Activated T-cell treated with anti-CD3 and anti-CD28 coated beads, Interleukin-2, amount 50 U/mL, for 48 hours (primary cell): ENCODE measurements around the gene INTS3.
"Not testable (repeated sequence)": the region's sequence is repeated elsewhere in the genome, so short reads cannot be mapped to it uniquely, and the experiment has no call there.

Experiments used
- DNase-seq, 2 experiments: peaks; one replicate each; pipeline ENCODE4 v3.0.0-alpha.2; 2020

INTS3 gene

DNA sequence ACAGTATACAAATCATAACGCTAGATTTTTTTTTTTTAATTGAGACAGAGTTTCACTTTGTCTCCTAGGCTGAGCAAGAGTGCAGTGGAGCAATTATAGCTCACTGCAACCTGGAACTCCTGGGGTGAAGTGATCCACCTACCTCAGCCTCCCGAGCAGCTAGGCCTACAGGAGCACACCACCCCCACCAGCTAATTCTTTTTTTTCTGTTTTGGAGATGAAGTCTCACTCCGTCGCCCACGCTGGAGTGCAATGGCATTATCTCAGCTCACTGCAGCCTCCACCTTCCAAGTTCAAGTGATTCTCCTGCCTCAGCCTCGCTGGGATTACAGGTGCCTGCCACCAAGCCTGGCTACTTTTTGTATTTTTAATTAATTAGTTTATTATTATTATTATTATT lies 28.1 kb upstream of the INTS3 start:
- no peak for DNase-seq

DNA sequence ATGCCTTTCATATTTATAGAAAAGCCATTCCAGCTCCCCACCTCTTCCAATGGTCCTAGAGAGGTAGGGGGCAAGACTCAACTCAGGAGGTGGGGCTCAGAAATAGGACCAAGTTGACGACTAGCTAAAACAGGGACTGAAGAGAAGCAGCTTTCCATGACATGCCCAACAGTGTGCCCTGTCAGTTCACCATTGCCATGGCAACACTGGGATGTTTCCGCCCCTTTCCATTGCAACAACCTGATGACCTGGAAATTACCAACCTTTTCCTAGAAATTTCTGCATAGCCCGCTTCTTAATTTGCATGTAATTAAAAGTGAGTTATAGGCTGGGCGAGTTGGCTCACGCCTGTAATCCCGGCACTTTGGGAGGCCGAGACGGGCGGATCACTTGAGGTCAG lies 22.4 kb upstream of the INTS3 start:
- DNase-seq, result no peak

GRCh38 chr1:153711026-153711425 lies 16.8 kb upstream of the INTS3 start:
- DNase-seq, result no peak

- not testable (repeated sequence) for DNase-seq
Observed at GRCh38 chr1:153716211-153716610, 11.6 kb upstream of the INTS3 start.

DNA sequence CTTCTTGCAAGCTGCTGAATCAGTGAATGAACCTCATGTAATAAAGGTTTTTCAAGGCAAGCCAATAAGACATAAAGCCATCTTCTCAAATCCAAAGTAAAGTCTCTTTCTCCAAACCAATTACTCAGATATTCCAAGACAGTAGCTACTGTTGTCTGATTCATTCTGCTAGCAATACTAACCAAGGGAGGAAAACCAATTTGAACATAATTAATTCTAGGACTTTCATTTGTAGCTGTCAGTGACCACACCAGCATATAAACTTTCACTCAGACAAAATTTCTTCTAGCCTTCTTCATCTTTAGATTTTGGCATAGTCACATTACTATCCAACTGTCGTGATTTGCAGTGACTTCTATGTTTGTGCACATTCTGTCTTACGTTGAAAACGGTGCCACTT lies 10.5 kb upstream of the INTS3 start:
- DNase-seq, result no peak

GRCh38 chr1:153723687-153724086 lies 4.2 kb upstream of the INTS3 start:
- no peak for DNase-seq

DNA sequence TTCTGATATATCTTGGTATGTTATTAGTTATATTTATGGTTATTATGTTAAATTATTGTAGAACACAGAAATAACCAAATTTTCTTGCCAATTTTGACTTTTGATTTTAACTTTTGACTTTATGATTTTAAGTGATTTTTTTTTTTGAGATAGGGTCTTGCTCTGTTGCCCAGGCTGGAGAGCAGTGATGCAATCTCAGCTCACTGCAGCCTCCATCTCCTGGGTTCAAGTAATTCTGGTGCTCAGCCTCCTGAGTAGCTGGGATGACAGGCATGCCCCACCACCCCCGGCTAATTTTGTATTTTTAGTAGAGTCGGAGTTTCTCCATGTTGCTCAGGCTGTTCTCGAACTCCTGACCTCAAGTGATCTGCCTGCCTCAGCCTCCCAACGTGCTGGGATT lies 3.2 kb upstream of the INTS3 start:
- not testable (repeated sequence) for DNase-seq

- DNase-seq, result peak in 1 of 2 experiments; percentile 54
Observed at GRCh38 chr1:153728305-153729066, 636 bp downstream of the INTS3 start.

DNA sequence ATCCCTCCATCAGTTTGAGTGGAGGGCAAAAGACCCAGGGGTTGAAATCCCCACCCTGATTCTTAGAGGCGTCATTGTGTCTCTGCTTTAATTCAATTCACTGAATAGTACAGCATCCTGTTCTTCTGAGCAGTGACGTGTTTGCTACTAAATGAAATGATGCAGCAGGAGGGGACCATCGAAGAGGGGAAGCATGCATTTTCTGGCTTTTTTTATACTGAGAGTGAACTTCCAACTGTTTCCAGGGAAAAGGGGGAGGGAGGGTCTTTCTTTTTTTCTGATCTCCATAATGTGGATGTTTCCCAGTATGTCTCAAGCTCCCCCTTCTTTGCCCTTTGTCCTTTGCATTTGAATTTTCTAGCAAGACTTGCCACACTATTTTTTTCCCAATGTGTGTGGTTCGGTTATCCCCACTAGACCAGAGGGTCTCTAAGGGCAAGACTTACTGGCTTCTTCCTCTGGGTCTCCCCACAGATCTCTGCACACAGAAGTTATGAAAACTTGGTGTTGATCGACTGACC lies 2.7 kb downstream of the INTS3 start:
- no peak for DNase-seq

DNA sequence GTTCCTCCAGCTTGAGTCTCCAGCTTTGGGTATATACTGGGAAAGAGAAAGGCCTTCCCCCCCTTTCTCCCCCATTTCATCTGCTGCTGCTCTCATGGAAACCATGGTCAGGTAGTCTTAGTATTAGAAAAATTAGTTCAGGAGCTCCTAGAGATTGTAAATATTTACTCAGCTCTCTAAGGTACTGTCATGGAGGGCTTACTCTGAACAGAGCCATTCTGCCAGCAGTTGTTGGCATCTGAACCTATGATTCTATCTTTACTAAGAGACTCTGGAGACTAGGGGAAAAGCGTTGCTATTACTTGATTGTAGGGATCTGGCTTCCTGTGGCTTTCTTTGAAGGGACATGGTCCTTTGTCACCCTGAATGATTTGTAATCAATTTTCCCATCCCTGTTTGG lies 6.1 kb downstream of the INTS3 start:
- no peak for DNase-seq

DNA sequence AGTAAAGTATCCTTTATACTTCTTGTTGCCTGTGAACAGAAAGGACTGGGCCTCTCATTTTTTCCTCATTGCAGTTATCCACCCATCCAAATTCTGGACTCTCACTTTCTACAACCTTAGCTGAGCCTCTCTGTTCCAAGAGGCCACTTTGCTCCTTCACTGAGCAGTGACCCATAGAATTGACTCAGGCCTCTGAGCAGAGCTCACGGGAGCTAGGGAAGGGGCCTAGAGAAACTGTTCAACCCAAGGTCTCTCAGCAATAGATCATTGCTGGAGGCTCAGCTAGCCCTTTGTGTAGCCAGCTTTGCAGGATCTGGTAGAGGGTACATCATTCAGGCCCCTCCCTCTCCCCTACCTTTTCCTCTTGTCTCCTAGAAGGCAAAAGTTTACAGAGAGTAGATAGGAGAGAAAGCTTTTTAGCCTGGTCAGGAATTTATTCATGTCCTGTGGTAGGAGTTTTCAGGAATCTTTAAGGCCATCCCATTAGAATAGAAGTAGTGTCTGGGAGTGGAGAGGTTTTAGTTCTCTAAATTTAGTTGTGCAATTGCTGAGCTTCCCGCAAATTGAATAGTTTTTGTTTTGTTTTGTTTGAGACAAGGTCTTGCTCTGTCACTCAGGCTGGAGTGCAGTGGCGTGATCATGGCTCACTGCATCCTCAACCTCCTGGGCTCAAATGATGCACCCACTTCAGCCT lies 6.7 kb downstream of the INTS3 start:
- no peak for DNase-seq

DNA sequence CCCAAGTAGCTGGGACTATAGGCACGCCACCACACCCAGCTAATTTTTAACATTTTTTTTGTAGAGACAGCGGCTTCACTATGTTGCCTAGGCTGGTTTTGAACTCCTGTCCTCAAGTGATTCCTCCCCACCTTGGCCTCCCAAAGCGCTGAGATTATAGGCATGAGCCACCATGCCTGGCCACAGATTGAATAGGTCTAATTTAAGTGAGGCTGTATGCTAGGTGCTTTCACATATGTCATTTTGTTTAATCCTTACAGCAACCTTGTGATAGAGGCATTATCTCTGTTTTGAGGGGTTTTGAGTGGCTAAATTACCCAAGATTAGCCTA lies 7.2 kb downstream of the INTS3 start:
- no peak for DNase-seq

DNA sequence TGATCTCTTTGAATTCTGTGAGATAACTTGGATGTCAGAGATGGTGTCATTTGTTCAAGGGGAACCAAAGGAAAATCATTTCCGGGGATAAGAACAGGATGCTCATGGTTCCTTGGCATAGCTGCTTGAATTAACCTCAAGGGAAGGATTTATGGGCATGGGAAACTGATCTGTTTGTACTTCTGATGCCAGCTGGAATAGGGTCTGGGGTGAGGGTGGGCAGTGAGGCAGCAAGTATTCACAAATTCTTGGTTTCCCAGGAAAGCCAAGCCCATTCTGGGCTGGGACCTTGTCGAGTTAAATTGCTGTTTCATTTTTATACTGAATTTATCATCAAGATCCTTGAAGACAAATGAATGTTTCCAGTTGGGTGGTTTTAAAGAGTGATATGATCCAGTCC lies 14.1 kb downstream of the INTS3 start:
- no peak for DNase-seq

DNA sequence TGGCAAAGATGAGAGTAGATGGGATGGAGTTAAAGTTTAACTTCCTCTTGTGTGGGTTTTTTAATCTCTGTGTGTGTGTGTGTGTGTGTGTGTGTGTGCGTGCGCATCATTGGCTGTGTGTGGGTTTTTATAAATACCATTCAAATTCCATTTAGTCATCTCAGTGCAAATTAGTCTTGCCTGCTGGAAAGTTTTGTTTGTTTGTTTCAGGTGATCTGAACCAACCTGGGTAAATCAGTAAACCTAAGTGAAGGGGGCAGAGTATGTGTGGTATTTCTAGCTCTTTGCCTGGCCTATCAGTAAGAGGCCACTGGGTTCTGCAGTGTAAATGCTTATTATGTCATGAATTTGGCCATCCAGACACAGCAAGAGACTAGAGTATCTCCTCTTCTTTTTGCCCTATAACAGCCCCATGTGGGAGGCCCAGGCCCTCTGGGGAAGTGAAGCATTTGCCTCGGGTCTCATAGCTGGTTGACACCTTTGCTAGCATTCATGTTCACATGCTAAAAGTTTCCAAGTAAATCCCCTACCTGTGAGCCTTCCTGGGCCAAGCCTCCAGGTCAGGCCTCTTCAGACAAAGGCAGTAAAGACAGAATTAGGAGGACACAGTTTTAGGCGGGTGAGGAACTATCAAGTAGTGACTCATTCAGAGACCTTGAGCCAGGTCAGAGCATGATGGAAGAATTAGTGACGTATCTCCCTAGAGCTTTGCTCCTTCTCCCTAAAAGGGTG lies 14.7 kb downstream of the INTS3 start:
- no peak for DNase-seq

DNA sequence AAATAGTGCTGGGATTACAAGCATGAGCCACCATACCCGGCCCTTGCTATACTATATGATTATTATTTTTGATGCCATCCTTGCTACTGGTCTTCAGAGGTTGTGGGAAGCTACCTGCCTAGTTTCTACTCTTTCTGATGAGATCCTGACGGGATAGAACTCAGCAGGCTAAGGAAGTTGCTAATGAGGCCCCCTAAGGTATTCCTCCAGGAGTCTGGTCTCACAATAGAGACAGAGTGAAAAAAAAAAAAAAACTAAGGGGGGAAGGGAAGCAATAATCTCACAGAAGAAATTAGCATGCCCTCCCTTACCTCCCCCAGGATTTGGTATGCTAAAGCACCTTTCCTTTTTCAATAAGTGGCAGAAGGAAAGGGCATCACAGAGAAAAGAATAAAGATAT lies 17.6 kb downstream of the INTS3 start:
- no peak for DNase-seq

- DNase-seq, result no peak
Observed at GRCh38 chr1:153746174-153746573, 18.3 kb downstream of the INTS3 start.

DNA sequence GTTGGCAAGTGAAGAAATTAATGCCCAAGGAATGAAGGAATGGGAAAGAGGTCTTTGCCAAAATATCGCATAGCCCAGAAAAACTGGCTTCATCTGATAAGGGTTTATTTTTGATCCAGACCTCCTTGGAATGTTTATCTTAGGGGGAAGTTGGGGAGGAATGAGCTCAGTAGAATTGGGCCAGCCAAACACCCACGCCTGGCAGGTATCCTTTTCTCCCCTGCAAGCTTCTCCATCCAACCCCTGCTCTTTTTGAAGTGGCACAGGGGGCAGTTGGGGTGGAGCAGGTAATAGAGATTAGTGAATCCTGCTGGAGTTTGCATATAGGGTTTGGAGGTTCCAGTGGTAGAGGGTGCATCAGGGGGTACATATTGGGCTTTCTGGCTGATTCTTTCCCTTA lies 21.1 kb downstream of the INTS3 start:
- no peak for DNase-seq

GRCh38 chr1:153749408-153750005 lies 21.7 kb downstream of the INTS3 start:
- DNase-seq, result peak; percentile 86 to 87

GRCh38 chr1:153750026-153750995 lies 22.5 kb downstream of the INTS3 start:
- DNase-seq, result no peak

DNA sequence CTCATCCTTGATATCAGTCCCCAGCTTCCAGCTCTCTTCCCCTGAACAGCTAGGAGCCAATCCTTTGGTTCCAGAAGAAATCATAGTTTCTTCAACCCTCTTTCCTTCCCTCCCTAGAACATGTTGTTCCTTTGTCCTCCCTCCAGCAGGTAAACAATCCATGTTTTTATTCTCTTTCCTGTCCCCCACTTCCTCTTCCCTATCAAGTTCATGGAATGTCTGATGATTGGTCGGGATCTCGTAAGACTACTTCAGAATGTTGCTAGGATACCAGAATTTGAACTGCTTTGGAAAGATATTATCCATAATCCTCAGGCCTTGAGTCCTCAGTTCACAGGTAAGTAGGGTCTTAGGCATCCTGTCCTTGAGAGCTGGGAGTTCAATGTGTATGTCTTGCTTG lies 24.2 kb downstream of the INTS3 start:
- DNase-seq, result no peak

GRCh38 chr1:153752571-153753195 lies 24.8 kb downstream of the INTS3 start:
- DNase-seq, result no peak

DNA sequence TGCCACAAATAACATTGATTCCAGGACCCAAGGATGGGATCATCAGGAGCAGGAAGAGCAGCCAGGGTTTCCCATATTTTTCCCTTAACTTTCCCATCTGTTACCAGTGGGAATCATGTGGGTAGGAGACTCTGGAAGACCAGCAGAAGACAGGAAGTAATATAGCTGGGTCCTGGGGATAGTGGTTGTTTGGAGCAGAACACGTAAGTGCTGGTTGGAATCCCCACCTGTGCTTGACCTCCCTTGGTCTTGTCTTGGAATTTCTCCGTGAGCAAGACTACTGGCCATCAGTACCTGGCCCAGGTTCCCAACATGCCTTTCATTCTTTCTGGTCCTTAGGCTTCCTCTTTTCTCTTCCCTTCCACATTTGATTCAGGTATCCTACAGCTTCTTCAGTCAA lies 26.4 kb downstream of the INTS3 start:
- no peak for DNase-seq
